Measurements from ENCODE around the gene APOM.
A peak's percentile ranks its signal among the peaks of the same experiment; 100 is the strongest.

The APOM gene

GRCh38 chr6:31630177-31630934 lies 25.3 kb upstream of the APOM start:
- DNase-seq = no peak

DNA sequence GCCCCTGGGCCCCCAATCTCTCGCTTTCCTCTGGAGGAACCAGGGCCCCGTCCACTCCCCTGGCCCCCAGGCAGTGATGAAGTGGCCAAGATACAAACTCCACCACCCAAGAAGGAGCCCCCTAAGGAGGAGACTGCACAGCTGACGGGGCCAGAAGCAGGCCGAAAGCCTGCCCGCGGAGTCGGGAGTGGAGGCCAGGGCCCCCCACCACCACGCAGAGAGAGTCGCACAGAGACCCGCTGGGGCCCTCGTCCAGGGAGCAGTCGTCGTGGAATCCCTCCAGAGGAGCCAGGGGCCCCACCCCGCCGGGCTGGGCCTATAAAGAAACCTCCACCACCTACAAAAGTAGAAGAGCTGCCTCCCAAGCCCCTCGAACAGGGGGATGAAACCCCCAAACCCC lies 24.5 kb upstream of the APOM start:
- no peak for DNase-seq

GRCh38 chr6:31631681-31632278 lies 23.9 kb upstream of the APOM start:
- no peak for DNase-seq

- DNase-seq = no peak
Measured at GRCh38 chr6:31632279-31632946, 23.3 kb upstream of the APOM start.

GRCh38 chr6:31633447-31633846 lies 22.2 kb upstream of the APOM start:
- no peak for DNase-seq

- no peak for DNase-seq
Measured at GRCh38 chr6:31634131-31634530, 21.6 kb upstream of the APOM start.

- no peak for DNase-seq
Measured at GRCh38 chr6:31634969-31635575, 20.6 kb upstream of the APOM start.

- DNase-seq = no peak
Measured at GRCh38 chr6:31636698-31637596, 18.7 kb upstream of the APOM start.

DNA sequence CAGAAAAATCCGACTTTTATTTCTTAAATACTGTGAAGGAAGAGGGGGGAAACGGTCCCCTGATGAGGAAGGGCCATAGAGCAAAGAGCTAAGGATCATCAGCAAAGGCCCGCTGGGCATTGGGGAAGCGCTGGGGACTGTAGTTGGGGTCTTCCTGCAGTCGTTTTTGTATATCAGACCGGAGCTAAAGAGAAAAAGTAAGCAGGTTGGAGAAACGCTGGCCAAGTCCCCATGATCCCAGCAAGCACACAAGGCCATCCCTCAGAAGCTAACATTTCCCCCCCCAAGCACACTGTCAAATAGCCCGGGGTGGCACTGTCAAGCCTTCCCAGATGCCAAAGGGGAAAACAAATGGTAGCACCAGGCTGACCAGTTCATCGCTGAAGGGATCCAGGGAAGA lies 16.7 kb upstream of the APOM start:
- DNase-seq = no peak

DNA sequence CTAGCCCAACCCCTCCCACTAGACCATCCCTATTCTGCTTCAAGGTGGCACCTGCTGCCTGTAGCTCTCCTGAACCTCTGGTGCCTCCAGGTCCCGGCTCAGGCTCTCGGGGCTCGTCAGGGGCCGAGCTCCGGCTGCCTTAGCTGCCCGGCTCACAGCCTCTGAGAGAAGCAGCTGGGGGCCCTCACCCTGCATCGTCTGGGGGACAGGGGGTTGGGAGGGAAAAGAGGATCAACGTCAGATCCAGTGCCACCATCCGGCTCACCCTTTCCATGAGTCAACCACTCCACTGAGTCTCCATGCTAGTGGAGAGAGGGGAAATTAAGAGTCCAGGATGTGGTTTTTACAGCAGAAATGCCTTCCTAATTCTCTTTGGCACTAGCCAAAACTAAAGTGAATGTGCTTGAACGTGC lies 16.2 kb upstream of the APOM start:
- no peak for DNase-seq

DNA sequence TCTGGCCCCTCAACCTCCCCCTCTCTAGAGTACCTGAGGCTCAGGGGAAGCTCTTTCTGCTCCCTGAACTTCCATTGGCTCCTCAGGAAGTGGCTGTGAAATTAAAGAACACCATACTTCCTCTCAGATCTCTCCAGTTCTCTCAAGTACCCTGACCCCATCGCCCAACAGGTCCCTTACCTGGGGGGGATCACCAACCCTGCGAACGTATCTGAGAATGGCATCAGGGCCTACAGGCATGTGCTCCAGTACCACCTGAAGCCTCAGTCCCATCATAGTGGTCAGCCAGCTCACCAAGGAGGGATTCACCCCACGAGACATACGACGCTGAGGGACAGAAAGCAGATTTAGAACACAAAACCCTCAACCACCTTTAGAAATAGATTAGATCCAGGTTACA lies 15.1 kb upstream of the APOM start:
- no peak for DNase-seq

DNA sequence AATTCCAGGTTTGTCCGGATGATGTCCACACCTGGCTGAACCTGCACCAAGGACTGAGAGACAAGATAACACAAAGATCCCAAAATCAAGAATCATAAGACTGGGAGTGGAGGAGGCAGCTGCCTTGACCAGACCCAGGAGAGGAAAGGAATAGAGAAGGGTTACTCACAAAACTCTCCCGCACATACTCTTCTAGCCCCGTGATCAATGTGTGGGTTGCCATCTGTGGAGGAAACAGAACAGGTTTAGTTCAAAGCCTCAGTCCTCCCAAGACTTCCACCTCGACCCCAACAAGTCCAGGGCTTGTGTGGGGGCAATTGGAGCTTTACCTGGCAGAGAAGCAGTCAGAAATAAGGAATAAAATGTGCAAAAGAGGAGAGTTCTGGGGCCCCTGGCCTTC lies 14.3 kb upstream of the APOM start:
- DNase-seq = no peak

DNA sequence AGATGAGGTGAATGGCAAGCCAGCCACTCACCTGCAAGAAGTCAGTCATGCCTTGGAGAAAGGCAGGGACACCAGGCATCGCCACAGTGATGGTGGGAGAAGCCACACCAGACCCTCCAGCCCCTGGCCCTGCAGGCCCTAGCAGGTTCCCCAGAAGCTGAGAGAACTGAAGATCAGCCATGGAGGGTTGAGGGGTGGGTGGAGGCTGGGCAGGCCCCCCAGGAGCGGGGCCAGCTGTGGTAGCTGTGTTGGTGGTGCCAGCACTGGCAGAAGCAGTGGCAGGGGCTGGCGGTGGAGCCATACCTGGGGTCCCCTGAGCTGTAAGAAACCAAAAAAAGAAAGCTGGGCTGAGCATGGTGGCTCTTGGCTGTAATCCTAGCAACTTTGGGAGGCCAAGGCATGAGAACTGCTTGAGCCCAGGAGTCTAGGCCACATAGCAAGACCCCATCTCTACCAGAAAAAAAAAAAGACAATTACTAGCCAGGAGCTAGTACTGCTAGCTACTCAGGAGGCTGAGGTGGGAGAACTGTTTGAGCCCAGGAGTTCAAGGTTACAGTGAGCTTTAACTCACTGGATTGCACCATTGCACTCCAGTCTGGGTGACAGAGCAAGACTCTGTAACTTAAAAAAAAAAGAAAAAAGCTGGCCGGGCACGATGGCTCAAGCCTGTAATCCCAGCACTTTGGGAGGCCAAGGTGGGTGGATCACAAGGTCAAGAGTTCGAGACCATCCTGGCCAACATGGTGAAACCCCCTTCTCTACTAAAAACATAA lies 12.7 kb upstream of the APOM start:
- no peak for DNase-seq

- DNase-seq = no peak
Measured at GRCh38 chr6:31643818-31644454, 11.8 kb upstream of the APOM start.

DNA sequence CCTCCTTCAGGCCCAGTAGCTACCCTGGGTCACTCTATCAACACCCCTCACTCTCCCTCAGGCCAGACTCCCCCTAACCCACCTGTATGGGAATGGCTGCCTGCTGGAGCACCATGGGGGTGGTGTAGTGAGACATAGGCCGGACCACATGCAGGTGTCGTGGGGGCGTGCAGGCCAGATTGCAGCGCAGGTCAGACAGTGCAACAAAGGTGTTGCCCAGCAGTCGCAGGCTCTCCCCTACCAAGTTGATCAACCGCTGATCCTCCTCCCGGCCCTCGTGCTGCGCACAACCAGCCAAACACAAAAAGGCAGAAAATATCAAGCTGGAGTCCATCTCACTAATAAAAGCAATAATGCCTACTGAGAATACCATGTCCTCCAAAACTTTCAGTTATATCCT lies 10.4 kb upstream of the APOM start:
- no peak for DNase-seq

- peak in 8 of 58 donors; percentile 29 to 85 (median 71) for DNase-seq
Measured at GRCh38 chr6:31651602-31652191, 4.0 kb upstream of the APOM start.

- DNase-seq = peak in 41 of 58 donors; percentile 71 to 96 (median 90)
Measured at GRCh38 chr6:31652925-31653724, 2.6 kb upstream of the APOM start.

- DNase-seq = no peak
Measured at GRCh38 chr6:31654574-31655348, 933 bp upstream of the APOM start.
